K562 (cell line): ENCODE measurements around the gene BHLHE40. TPM values are rescaled to one million over a fixed set of nuclear protein-coding genes. Genes with fewer than 3 reads are reported as not detected.

Source experiments
- ATAC-seq: fragments of 200-7000 bp; cut with Tn5 transposase; 3 replicates; pipeline ENCODE4 v1.9.1; 2020; ENCODE audit warnings: moderate library complexity
- BruUV-seq: library from RNA; stranded (reverse); fragments of 400-500 nt; replicated peaks from 2 replicates; lab custom pipeline; 2021; lab: Mats Ljungman, UMichigan
- CTCF ChIA-PET: fragments of 300-600 bp; formaldehyde crosslinking; extraction: SDS; loops from one replicate; lab custom pipeline; 2021; ENCODE audit warnings: low intra/inter-chr PET ratio; lab: Yijun Ruan, JAX
- POLR2A ChIA-PET: fragments of 300-600, 350-650 bp; sonication (Branson Sonifier 250); formaldehyde crosslinking; extraction: SDS; loops from one replicate; lab custom pipeline; 2021; ENCODE audit warnings: antibody characterized with exemption, inconsistent platforms; lab: Yijun Ruan, JAX
- DNase-seq, 4 experiments: peaks; one replicate each; pipeline versions ENCODE4 v3.0.0 to v3.0.0-alpha.2; 2011 to 2018; ENCODE audit warnings: low spot score in 3 of 4, mixed read lengths in 3 of 4; ENCODE audit errors: extremely low read depth in 1 of 4
- FAIRE-seq: peaks from 2 replicates; lab custom pipeline; 2011; peaks lifted over from hg19 to GRCh38; lab: Jason Lieb, UNC
- H2AFZ ChIP-seq: 2 replicates; pipeline ENCODE4 v1.6.0; 2011; ENCODE audit warnings: low read depth, low read length, control low read depth, inconsistent platforms
- H3K27ac ChIP-seq: fragments of 200-600 bp; 3 replicates; pipeline ENCODE4 v1.8.0; 2011; ENCODE audit warnings: low read depth, mild to moderate bottlenecking, control low read depth, inconsistent platforms, low read length, moderate library complexity, mixed read lengths; ENCODE audit errors: extremely low read depth
- H3K27me3 ChIP-seq, 2 experiments: fragments of 300-600 bp in 1 of 2; 2 replicates in 1 of 2; 3 replicates in 1 of 2; pipeline versions ENCODE4 v1.6.0 to v1.8.0; 2011; ENCODE audit warnings: inconsistent platforms in 2 of 2, low read length in 2 of 2, mild to moderate bottlenecking in 1 of 2, mixed read lengths in 1 of 2, moderate library complexity in 1 of 2; ENCODE audit not compliant: control insufficient read depth in 2 of 2, insufficient read depth in 2 of 2
- H3K36me3 ChIP-seq: fragments of 300-600 bp; 3 replicates; pipeline ENCODE4 v1.8.0; 2011; ENCODE audit warnings: mild to moderate bottlenecking, low read length, inconsistent platforms; ENCODE audit not compliant: control insufficient read depth, insufficient read depth
- H3K4me1 ChIP-seq, 2 experiments: fragments of 200-600 bp in 1 of 2; replicated peaks in 1 of 2; 2 replicates in 1 of 2; 3 replicates in 1 of 2; pipeline versions ENCODE4 v1.5.1 to v1.8.0; 2011; ENCODE audit warnings: inconsistent platforms in 2 of 2, low read length in 2 of 2, mild to moderate bottlenecking in 1 of 2, mixed read lengths in 1 of 2, moderate library complexity in 1 of 2; ENCODE audit not compliant: control insufficient read depth in 2 of 2, insufficient read depth in 2 of 2
- H3K4me2 ChIP-seq: 2 replicates; pipeline ENCODE4 v1.6.1; 2011; ENCODE audit warnings: low read length, control low read depth, inconsistent platforms, mixed read lengths; ENCODE audit not compliant: insufficient read depth
- H3K4me3 ChIP-seq: fragments of 200-600 bp; sonication (generic), shearing (Covaris generic); 2 replicates; pipeline ENCODE4 v1.5.1; 2016; ENCODE audit warnings: control low read depth, inconsistent platforms
- H3K79me2 ChIP-seq: fragments of 200-600 bp; 3 replicates; pipeline ENCODE4 v1.8.0; 2011; ENCODE audit warnings: low read length, inconsistent platforms; ENCODE audit not compliant: control insufficient read depth, insufficient read depth
- H3K9ac ChIP-seq, 2 experiments: 2 replicates each; pipeline versions ENCODE4 v1.6.0 to v1.6.1; 2011; ENCODE audit warnings: low read depth in 2 of 2, low read length in 2 of 2, control low read depth in 1 of 2, inconsistent platforms in 1 of 2, mild to moderate bottlenecking in 1 of 2, mixed read lengths in 1 of 2; ENCODE audit not compliant: insufficient read depth in 1 of 2
- H3K9me1 ChIP-seq: one replicate; pipeline ENCODE4 v1.6.0; 2011; ENCODE audit warnings: inconsistent platforms, mild to moderate bottlenecking, low read length, moderate library complexity; ENCODE audit not compliant: control insufficient read depth, insufficient read depth
- H3K9me3 ChIP-seq: replicated peaks from 2 replicates; pipeline ENCODE4 v1.5.1; 2011; ENCODE audit warnings: low read depth, low read length, inconsistent platforms; ENCODE audit not compliant: control insufficient read depth, insufficient read depth
- H4K20me1 ChIP-seq: replicated peaks from 2 replicates; pipeline ENCODE4 v1.6.1; 2011; ENCODE audit warnings: low read length, inconsistent platforms, mixed read lengths; ENCODE audit not compliant: control insufficient read depth, insufficient read depth
- BACH1 ChIP-seq: fragments of 200-800 bp; sonication (Bioruptor generic); IDR thresholded peaks from 2 replicates; pipeline ENCODE4 v1.6.1; 2016; ENCODE audit warnings: missing genetic modification characterization, missing compliant biosample characterization
- EHMT2 ChIP-seq: fragments of 450-650 bp; IDR thresholded peaks from 2 replicates; pipeline ENCODE4 v1.6.1; 2018; ENCODE audit warnings: antibody characterized with exemption
- MYC ChIP-seq, 2 experiments: fragments of 250-450 bp in 1 of 2; sonication (Bioruptor Pico) in 1 of 2; IDR thresholded peaks; 2 replicates each; pipeline versions ENCODE4 v1.5.1 to v1.6.1; 2012 to 2021; ENCODE audit warnings: low read depth in 2 of 2, borderline replicate concordance in 1 of 2, improper control_type of control experiment in 1 of 2, low read length in 1 of 2, mild to moderate bottlenecking in 1 of 2, moderate library complexity in 1 of 2
- POLR3G ChIP-seq: IDR thresholded peaks from 2 replicates; pipeline ENCODE4 v1.6.1; 2011; ENCODE audit not compliant: insufficient read length, insufficient replicate concordance; ENCODE audit errors: extremely low read depth
- RBM25 ChIP-seq: fragments of 200-400 bp; formaldehyde crosslinking; IDR thresholded peaks from 2 replicates; pipeline ENCODE4 v1.6.1; 2018; ENCODE audit warnings: low read length, low read depth, moderate library complexity; ENCODE audit not compliant: severe bottlenecking
- WGBS: fragments of 100-300 bp; shearing (Covaris generic); methylation state at CpG from one replicate; pipeline ENCODE4 v1.1.6; 2016; ENCODE audit warnings: low coverage, mixed read lengths; ENCODE audit not compliant: insufficient coverage; ENCODE audit errors: missing lambda C conversion rate; 5-methylcytosine and 5-hydroxymethylcytosine counted together
- in situ Hi-C: fragments of 300-500 bp; cut with MboI; formaldehyde crosslinking; loops from 4 replicates; pipeline ENCODE4 v1.15.0; 2018; ENCODE audit warnings: inconsistent platforms, mixed read lengths
- intact Hi-C: fragments of 100-400 bp; cut with micrococcal nuclease; formaldehyde crosslinking; loops from 2 replicates; pipeline ENCODE4 v1.14.2; 2022
- polyA plus RNA-seq, 8 experiments: library from polyadenylated mRNA; depleted of rRNA in 4 of 8; stranded (reverse) in 5 of 8; unstranded in 3 of 8; fragments of >200 nt; fragmentation: Nextera tagmentation in 2 of 8; fragmentation: Illumina TruSeq in 1 of 8; extraction: Ambion mirVana in 2 of 8; extraction: Trizol in 1 of 8; gene quantifications; 2 replicates each; pipeline versions ENCODE4 v1.2.1 to v1.2.3, GENCODE V29; 2011 to 2014; ENCODE audit warnings: inconsistent platforms in 1 of 8, missing spikeins in 1 of 8
- total RNA-seq, 7 experiments: library from RNA; depleted of rRNA in 6 of 7; stranded (reverse); fragments of >200 nt in 6 of 7; fragmentation: Illumina TruSeq in 2 of 7; extraction: Trizol in 2 of 7; gene quantifications; 2 replicates each; pipeline versions ENCODE4 v1.2.1 to v1.2.3, GENCODE V29; 2011 to 2021; ENCODE audit warnings: low replicate concordance in 1 of 7
- TF ChIP-seq, protein P1 (sequence below): fragments of 250-450 bp; sonication (Bioruptor Pico); IDR thresholded peaks from 2 replicates; pipeline ENCODE4 v1.5.0; 2021
- TF ChIP-seq, protein P2 (sequence below), 2 experiments: fragments of 250-450 bp in 1 of 2; fragments of 450-650 bp in 1 of 2; sonication (Bioruptor Pico) in 1 of 2; IDR thresholded peaks; 2 replicates each; pipeline versions ENCODE4 v1.6.1 to v1.8.0; 2016 to 2021; ENCODE audit warnings: mild to moderate bottlenecking in 2 of 2, moderate library complexity in 2 of 2, missing compliant biosample characterization in 1 of 2, missing genetic modification characterization in 1 of 2
- TF ChIP-seq, protein P3 (sequence below), 3 experiments: fragments of 200-800 bp in 1 of 3; sonication (Bioruptor generic) in 1 of 3; sonication (generic) in 1 of 3; formaldehyde crosslinking in 1 of 3; IDR thresholded peaks; 2 replicates each; pipeline versions ENCODE4 v1.6.1 to v1.8.0; 2016 to 2022; ENCODE audit warnings: mild to moderate bottlenecking in 2 of 3, missing compliant biosample characterization in 2 of 3, missing genetic modification characterization in 2 of 3, missing genetic modification reagents in 1 of 3
- TF ChIP-seq, protein P4 (sequence below): fragments of 450-650 bp; IDR thresholded peaks from 2 replicates; pipeline ENCODE4 v1.6.1; 2017; ENCODE audit warnings: antibody characterized with exemption
- TF ChIP-seq, protein P5 (sequence below): fragments of 250-450 bp; sonication (Bioruptor Pico); IDR thresholded peaks from 2 replicates; pipeline ENCODE4 v1.5.0; 2020; ENCODE audit warnings: mild to moderate bottlenecking, borderline replicate concordance

BHLHE40 gene
- total and polyA plus RNA-seq, 9 of the 15 experiments (the other 6 are each of a cell fraction or from before 2014, with no cell fraction given), result 12.0 to 83.9 (median 31.4) TPM

DNA sequence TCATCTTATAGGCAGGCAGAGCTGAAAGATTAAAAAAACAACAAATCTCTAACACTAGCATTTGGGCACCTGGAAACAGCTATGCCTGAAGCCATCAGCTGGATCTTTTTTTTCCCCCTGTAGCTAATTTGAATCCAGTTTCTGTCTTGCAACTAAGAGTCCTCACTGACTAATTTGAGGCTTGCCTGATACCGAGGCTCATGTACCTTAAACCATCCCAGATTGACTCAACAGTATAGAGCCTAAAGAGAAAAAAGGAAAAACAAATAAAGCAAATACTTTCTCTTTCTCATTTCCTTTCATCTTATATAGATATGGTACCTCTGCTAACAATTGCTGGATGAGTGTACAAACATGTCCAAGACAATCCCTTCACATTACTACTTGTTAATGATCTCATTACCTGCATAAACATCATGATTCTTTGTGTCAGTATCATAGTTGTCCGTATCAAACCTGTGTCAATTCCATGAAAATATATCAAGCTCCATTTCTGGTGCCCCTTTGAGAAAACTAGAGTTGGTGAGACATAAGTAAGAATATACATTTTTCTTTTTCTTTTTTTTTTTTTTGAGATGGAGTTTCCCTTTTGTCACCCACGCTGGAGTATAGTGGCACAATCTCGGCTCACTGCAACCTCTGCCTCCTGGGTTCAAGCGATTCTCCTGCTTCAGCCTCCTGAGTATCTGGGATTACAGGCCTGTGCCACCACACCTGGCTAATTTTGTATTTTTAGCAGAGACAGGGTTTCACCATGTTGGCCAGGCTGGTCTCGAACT, 43.1 kb downstream of the BHLHE40 start:
- no peaks in the 10 kb centered on the region for H3K36me3 ChIP-seq
- in situ Hi-C loops (no loop called here), intact Hi-C loops (no loop called here)
- H4K20me1 ChIP-seq, result no peaks in the 10 kb centered on the region
- DNase-seq (no peak), ATAC-seq (no peak), FAIRE-seq (no peak)
- peak overlapping the region in 1 of 2 experiments; percentile 62; a peak in 2 of 4 replicates for H3K9ac ChIP-seq
- peaks cover 59 to 66% of the 10 kb centered on the region in 2 experiments for H3K4me1 ChIP-seq
- no peaks in the 10 kb centered on the region; a peak in 1 of 5 replicates for H3K27me3 ChIP-seq
- peak overlapping the region; percentile 80 for H2AFZ ChIP-seq
- no peaks in the 10 kb centered on the region for H3K9me3 ChIP-seq
- H3K79me2 ChIP-seq, result no peaks in the 10 kb centered on the region
- no peaks in the 10 kb centered on the region for H3K9me1 ChIP-seq
- 64% methylated on average over 6 of the region's 6 CpGs for WGBS
- ChIA-PET CTCF (no interaction called here), POLR2A (interaction anchor here (0.6 to 2.4 kb wide), 15 partner anchors 9 to 120 kb away, joined by 3 to 9 read pairs (median 4); partner anchors contain the start of gene BHLHE40)
- H3K27ac ChIP-seq, result peak overlapping the region; percentile 82
- H3K4me3 ChIP-seq, result no peak overlapping the region
- H3K4me2 ChIP-seq, result no peak overlapping the region
- no TSS peak for BruUV-seq
- TF ChIP-seq, protein P1, sequence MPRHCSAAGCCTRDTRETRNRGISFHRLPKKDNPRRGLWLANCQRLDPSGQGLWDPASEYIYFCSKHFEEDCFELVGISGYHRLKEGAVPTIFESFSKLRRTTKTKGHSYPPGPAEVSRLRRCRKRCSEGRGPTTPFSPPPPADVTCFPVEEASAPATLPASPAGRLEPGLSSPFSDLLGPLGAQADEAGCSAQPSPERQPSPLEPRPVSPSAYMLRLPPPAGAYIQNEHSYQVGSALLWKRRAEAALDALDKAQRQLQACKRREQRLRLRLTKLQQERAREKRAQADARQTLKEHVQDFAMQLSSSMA (CRISPR knock-in tag), result no peak
- peak; percentile 27; the same call in 1 of the 2 replicates for TF ChIP-seq BACH1 (tag)
- no peak for TF ChIP-seq POLR3G
- TF ChIP-seq, protein P2, sequence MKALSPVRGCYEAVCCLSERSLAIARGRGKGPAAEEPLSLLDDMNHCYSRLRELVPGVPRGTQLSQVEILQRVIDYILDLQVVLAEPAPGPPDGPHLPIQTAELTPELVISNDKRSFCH (CRISPR knock-in tag; IDR thresholded peaks at IDR 0.05), result 0 out of 2 replicates have a peak, but pooled peaks have one; percentile 40
- TF ChIP-seq, protein P2 (tag; IDR thresholded peaks at IDR 0.05), result no peak
- TF ChIP-seq MYC (IDR thresholded peaks at IDR 0.05; ENCODE audit: low read depth, low read length), result 0 out of 2 replicates have a peak, but pooled peaks have one; percentile 7
- no peak for TF ChIP-seq MYC (CRISPR knock-in tag; IDR thresholded peaks at IDR 0.05; ENCODE audit: borderline replicate concordance, low read depth)
- TF ChIP-seq EHMT2, result no peak
- TF ChIP-seq, protein P3, sequence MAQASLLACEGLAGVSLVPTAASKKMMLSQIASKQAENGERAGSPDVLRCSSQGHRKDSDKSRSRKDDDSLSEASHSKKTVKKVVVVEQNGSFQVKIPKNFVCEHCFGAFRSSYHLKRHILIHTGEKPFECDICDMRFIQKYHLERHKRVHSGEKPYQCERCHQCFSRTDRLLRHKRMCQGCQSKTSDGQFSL (CRISPR knock-in tag; IDR thresholded peaks at IDR 0.05), result no peak
- TF ChIP-seq, protein P3 (tag; IDR thresholded peaks at IDR 0.05), result no peak
- TF ChIP-seq, protein P4, sequence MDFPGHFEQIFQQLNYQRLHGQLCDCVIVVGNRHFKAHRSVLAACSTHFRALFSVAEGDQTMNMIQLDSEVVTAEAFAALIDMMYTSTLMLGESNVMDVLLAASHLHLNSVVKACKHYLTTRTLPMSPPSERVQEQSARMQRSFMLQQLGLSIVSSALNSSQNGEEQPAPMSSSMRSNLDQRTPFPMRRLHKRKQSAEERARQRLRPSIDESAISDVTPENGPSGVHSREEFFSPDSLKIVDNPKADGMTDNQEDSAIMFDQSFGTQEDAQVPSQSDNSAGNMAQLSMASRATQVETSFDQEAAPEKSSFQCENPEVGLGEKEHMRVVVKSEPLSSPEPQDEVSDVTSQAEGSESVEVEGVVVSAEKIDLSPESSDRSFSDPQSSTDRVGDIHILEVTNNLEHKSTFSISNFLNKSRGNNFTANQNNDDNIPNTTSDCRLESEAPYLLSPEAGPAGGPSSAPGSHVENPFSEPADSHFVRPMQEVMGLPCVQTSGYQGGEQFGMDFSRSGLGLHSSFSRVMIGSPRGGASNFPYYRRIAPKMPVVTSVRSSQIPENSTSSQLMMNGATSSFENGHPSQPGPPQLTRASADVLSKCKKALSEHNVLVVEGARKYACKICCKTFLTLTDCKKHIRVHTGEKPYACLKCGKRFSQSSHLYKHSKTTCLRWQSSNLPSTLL, result 0 out of 2 replicates have a peak, but pooled peaks have one; percentile 31
- TF ChIP-seq, protein P5, sequence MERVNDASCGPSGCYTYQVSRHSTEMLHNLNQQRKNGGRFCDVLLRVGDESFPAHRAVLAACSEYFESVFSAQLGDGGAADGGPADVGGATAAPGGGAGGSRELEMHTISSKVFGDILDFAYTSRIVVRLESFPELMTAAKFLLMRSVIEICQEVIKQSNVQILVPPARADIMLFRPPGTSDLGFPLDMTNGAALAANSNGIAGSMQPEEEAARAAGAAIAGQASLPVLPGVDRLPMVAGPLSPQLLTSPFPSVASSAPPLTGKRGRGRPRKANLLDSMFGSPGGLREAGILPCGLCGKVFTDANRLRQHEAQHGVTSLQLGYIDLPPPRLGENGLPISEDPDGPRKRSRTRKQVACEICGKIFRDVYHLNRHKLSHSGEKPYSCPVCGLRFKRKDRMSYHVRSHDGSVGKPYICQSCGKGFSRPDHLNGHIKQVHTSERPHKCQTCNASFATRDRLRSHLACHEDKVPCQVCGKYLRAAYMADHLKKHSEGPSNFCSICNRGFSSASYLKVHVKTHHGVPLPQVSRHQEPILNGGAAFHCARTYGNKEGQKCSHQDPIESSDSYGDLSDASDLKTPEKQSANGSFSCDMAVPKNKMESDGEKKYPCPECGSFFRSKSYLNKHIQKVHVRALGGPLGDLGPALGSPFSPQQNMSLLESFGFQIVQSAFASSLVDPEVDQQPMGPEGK, result 0 out of 2 replicates have a peak, but pooled peaks have one; percentile 16
- peak; percentile 63 for TF ChIP-seq RBM25
